Osteoblast (primary cell): ENCODE results near the gene GPR132. TPM values are rescaled to one million over a fixed set of nuclear protein-coding genes. Genes with fewer than 3 reads are reported as not detected.

Experiments
- DNase-seq: peaks from one replicate; pipeline ENCODE4 v3.0.0; 2011; ENCODE audit warnings: low spot score, mixed read lengths; ENCODE audit not compliant: insufficient read length; ENCODE audit errors: missing footprints
- H2AFZ ChIP-seq: 2 replicates; pipeline ENCODE4 v1.6.0; 2011; ENCODE audit warnings: mild to moderate bottlenecking, low read length
- H3K27ac ChIP-seq: 2 replicates; pipeline ENCODE4 v1.5.1; 2011; ENCODE audit warnings: mild to moderate bottlenecking, low read depth, low read length, moderate library complexity
- H3K27me3 ChIP-seq: 2 replicates; pipeline ENCODE4 v1.6.0; 2012; ENCODE audit warnings: mild to moderate bottlenecking, control low read depth, inconsistent platforms, low read length, moderate library complexity; ENCODE audit not compliant: insufficient read depth
- H3K36me3 ChIP-seq: 2 replicates; pipeline ENCODE4 v1.5.1; 2011; ENCODE audit warnings: mild to moderate bottlenecking, low read length, control low read depth, moderate library complexity; ENCODE audit not compliant: insufficient read depth
- H3K4me1 ChIP-seq: 2 replicates; pipeline ENCODE4 v1.5.1; 2011; ENCODE audit warnings: mild to moderate bottlenecking, low read length, control low read depth, moderate library complexity; ENCODE audit not compliant: insufficient read depth
- H3K4me2 ChIP-seq: 2 replicates; pipeline ENCODE4 v1.6.0; 2011; ENCODE audit warnings: mild to moderate bottlenecking, low read length; ENCODE audit not compliant: insufficient read depth
- H3K4me3 ChIP-seq: fragments of 200-600 bp; sonication (generic); 3 replicates; pipeline ENCODE4 v1.5.1; 2012; ENCODE audit warnings: mild to moderate bottlenecking, low read length, inconsistent platforms; ENCODE audit not compliant: insufficient read depth
- H3K79me2 ChIP-seq: 2 replicates; pipeline ENCODE4 v1.6.0; 2012; ENCODE audit warnings: mild to moderate bottlenecking, low read length, control low read depth, inconsistent platforms; ENCODE audit not compliant: insufficient read depth
- H3K9me3 ChIP-seq: 2 replicates; pipeline ENCODE4 v1.5.1; 2011; ENCODE audit warnings: low read depth, low read length, control low read depth
- H4K20me1 ChIP-seq: 2 replicates; pipeline ENCODE4 v1.6.0; 2012; ENCODE audit warnings: mild to moderate bottlenecking, low read length, control low read depth; ENCODE audit not compliant: insufficient read depth
- total RNA-seq: library from RNA; depleted of rRNA; stranded (reverse); fragments of >200 nt; gene quantifications from 2 replicates; pipeline ENCODE4 v1.2.3, GENCODE V29; 2012
- TF ChIP-seq, protein P1 (sequence below): IDR thresholded peaks from 2 replicates; pipeline ENCODE4 v1.5.1; 2011; ENCODE audit warnings: mild to moderate bottlenecking, low read depth, low read length, moderate library complexity; ENCODE audit errors: extremely low read depth

The GPR132 gene
- total RNA-seq, 1 donor: under 0.01 TPM

DNA sequence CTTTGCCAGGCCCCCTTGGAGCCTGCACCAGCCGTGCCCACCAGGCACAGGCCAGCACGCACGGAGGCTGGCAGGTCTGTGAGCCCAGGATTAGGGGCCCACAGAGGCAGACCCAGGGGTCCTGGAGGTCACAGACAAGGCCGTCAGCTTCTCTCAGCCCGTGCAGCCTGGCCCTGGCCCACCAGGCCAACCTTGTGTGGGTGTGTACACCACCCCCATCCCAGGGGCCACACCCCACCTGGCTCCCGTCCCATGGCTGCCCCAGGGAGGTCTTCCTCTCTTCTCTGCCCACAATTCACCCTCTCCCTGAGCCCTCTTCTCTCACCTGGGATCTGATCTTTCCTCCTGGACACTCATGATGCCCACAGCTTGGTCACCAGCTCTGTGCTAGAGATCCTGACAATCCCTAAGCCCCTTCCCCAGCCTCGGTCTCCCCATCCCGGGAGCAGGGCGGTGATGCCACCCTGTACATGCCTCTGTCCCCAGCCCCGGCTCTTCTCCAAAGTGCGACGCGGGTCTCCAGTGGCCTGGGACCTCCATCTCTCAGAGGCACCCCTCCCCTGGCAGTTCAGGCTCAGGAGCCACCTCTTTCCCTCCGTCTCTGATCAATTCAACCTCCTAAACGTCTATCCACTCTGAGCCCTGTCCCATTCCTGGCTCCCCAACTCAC is 31.1 kb upstream of the GPR132 start:
- Histone ChIP-seq H3K27me3 (no peaks in the 10 kb centered on the region), H3K4me2 (no peak overlapping the region), H3K79me2 (no peaks in the 10 kb centered on the region), H3K9me3 (no peaks in the 10 kb centered on the region), H3K36me3 (no peaks in the 10 kb centered on the region), H2AFZ (no peak overlapping the region), H4K20me1 (no peaks in the 10 kb centered on the region), H3K27ac (no peak overlapping the region), H3K4me1 (peaks cover 18% of the 10 kb centered on the region), H3K4me3 (no peak overlapping the region)
- TF ChIP-seq, protein P1, sequence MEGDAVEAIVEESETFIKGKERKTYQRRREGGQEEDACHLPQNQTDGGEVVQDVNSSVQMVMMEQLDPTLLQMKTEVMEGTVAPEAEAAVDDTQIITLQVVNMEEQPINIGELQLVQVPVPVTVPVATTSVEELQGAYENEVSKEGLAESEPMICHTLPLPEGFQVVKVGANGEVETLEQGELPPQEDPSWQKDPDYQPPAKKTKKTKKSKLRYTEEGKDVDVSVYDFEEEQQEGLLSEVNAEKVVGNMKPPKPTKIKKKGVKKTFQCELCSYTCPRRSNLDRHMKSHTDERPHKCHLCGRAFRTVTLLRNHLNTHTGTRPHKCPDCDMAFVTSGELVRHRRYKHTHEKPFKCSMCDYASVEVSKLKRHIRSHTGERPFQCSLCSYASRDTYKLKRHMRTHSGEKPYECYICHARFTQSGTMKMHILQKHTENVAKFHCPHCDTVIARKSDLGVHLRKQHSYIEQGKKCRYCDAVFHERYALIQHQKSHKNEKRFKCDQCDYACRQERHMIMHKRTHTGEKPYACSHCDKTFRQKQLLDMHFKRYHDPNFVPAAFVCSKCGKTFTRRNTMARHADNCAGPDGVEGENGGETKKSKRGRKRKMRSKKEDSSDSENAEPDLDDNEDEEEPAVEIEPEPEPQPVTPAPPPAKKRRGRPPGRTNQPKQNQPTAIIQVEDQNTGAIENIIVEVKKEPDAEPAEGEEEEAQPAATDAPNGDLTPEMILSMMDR: no peak
- peak; percentile 58 for DNase-seq

DNA sequence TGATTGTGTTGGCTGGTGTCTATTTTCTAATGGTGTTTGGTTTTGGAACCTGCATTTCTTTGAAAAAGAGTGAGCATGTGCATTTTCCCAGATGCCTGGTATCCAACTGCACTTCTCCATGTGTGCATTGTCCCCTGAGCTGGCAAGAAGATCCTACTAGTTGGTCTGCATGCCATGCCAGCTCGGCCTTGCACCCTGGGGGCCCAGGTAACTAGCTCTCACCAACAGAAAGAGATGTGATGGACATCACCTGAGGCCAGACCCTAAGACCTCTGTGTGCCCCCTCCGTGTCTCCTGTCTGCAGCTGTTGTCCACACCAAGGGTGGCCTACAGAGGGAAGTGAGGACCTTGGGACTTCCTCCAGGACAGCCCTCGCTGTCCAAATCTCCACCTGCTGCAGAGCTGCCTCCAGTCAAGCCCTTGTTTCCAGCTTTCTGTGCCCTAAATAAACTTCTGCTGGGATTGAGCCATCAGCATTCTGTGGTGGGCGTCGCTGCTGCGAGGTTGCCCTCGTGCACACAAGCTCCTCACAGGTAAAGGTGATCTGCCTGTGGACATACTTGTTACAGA is 30.1 kb upstream of the GPR132 start:
- Histone ChIP-seq H3K36me3 (no peaks in the 10 kb centered on the region), H3K4me2 (no peak overlapping the region), H3K4me1 (peaks cover 22% of the 10 kb centered on the region), H4K20me1 (peaks cover 10% of the 10 kb centered on the region), H3K9me3 (no peaks in the 10 kb centered on the region), H3K27me3 (no peaks in the 10 kb centered on the region), H3K79me2 (no peaks in the 10 kb centered on the region), H2AFZ (no peak overlapping the region), H3K27ac (no peak overlapping the region), H3K4me3 (no peak overlapping the region)
- peak; percentile 84 for DNase-seq
- TF ChIP-seq, protein P1: no peak

DNA sequence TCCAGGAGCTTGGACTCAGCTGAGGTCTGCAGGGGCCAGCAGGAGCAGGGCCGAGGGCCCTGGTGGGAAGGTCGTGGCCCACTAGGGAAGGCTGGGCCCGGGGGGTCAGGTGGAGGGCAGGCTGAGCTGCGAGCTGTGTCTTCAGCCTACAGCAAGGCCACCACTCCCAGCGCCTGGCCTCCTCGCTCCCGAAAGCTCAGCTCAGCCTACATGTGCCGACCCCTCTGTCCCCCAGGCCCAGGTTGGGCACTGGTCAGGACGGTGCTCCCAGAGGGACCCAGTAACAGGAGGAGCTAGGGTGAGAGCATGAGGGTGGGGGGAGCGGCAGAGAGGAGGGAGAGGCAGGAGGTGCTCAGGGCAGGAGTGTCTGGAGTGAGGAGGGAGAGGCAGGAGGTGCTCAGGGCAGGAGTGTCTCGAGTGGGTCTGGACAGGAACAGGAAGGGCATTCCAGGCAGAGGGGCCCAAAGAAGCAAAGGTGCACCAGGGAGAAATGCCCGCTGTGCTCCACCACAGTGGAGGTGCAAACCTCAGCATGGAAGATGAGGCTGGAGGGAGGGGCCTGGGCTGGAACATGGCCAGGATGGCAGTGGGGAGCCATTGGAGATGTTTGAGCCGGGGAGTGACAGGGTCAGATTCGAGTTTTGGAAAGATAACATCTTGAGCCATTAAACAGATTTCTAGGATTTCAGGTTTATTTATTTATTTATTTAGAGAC is 29.1 kb upstream of the GPR132 start:
- H3K9me3 ChIP-seq: no peaks in the 10 kb centered on the region
- H3K4me1 ChIP-seq: peaks cover 22% of the 10 kb centered on the region
- peak overlapping the region; percentile 84 for H3K4me2 ChIP-seq
- no peaks in the 10 kb centered on the region for H3K27me3 ChIP-seq
- H3K27ac ChIP-seq: no peak overlapping the region
- H3K4me3 ChIP-seq: peak overlapping the region; percentile 82
- H3K36me3 ChIP-seq: no peaks in the 10 kb centered on the region
- H2AFZ ChIP-seq: peak overlapping the region; percentile 76
- no peaks in the 10 kb centered on the region for H3K79me2 ChIP-seq
- peaks cover 12% of the 10 kb centered on the region for H4K20me1 ChIP-seq
- TF ChIP-seq, protein P1: no peak
- DNase-seq: peak; percentile 74
